Ectodermal cell (in vitro differentiated cells): ENCODE data around the gene FBXL7.

ENCODE experiments used
- H3K27ac ChIP-seq: 2 replicates; pipeline ENCODE4 v1.7.0; 2013; ENCODE audit warnings: mild to moderate bottlenecking, low read depth, low read length; ENCODE audit not compliant: insufficient read depth, poor library complexity, severe bottlenecking
- H3K27me3 ChIP-seq: 2 replicates; pipeline ENCODE4 v1.7.0; 2013; ENCODE audit warnings: mild to moderate bottlenecking, low read length; ENCODE audit not compliant: insufficient read depth, control insufficient read depth, poor library complexity, severe bottlenecking
- H3K36me3 ChIP-seq: one replicate; pipeline ENCODE4 v1.7.0; 2013; ENCODE audit warnings: low read length; ENCODE audit not compliant: control insufficient read depth, insufficient read depth
- H3K4me1 ChIP-seq: one replicate; pipeline ENCODE4 v1.7.0; 2013; ENCODE audit warnings: low read length; ENCODE audit not compliant: control insufficient read depth, insufficient read depth
- H3K4me3 ChIP-seq: 2 replicates; pipeline ENCODE4 v1.7.0; 2013; ENCODE audit warnings: low read depth, low read length, control low read depth; ENCODE audit not compliant: insufficient read depth
- H3K9me3 ChIP-seq: 2 replicates; pipeline ENCODE4 v1.7.0; 2013; ENCODE audit warnings: mild to moderate bottlenecking, low read length, moderate library complexity; ENCODE audit not compliant: control insufficient read depth
- WGBS, 2 experiments: methylation state at CpG; one replicate each; pipeline ENCODE4 v1.1.7; 2013; ENCODE audit warnings: missing lambda C conversion rate in 2 of 2; 5-methylcytosine and 5-hydroxymethylcytosine counted together

Gene FBXL7

GRCh38 chr5:15787681-15788080 lies 287.7 kb downstream of the FBXL7 start:
- Histone ChIP-seq H3K27ac (no peak overlapping the region), H3K4me1 (no peaks in the 10 kb centered on the region), H3K9me3 (no peaks in the 10 kb centered on the region), H3K4me3 (no peak overlapping the region), H3K27me3 (no peaks in the 10 kb centered on the region), H3K36me3 (no peaks in the 10 kb centered on the region)
- WGBS, 2 experiments: 92 to 95% methylated on average over 2 of the region's 2 CpGs

GRCh38 chr5:15789642-15790041 lies 289.7 kb downstream of the FBXL7 start:
- no peaks in the 10 kb centered on the region for H3K36me3 ChIP-seq
- H3K4me1 ChIP-seq: no peaks in the 10 kb centered on the region
- no peak overlapping the region for H3K27ac ChIP-seq
- 84 to 90% methylated on average over 4 of the region's 4 CpGs for WGBS, 2 experiments
- no peaks in the 10 kb centered on the region for H3K27me3 ChIP-seq
- H3K9me3 ChIP-seq: no peaks in the 10 kb centered on the region
- H3K4me3 ChIP-seq: no peak overlapping the region

GRCh38 chr5:15790446-15791018 lies 290.6 kb downstream of the FBXL7 start:
- Histone ChIP-seq H3K4me3 (no peak overlapping the region), H3K27ac (no peak overlapping the region), H3K4me1 (peaks cover 3% of the 10 kb centered on the region), H3K27me3 (no peaks in the 10 kb centered on the region), H3K36me3 (no peaks in the 10 kb centered on the region), H3K9me3 (no peaks in the 10 kb centered on the region)
- WGBS, 2 experiments: 91 to 97% methylated on average over 3 to 4 of the region's 4 CpGs

GRCh38 chr5:15791274-15791673 lies 291.3 kb downstream of the FBXL7 start:
- Histone ChIP-seq H3K4me3 (no peak overlapping the region), H3K9me3 (no peaks in the 10 kb centered on the region), H3K27me3 (no peaks in the 10 kb centered on the region), H3K27ac (no peak overlapping the region), H3K4me1 (peaks cover 3% of the 10 kb centered on the region), H3K36me3 (no peaks in the 10 kb centered on the region)
- WGBS, 2 experiments: 84 to 96% methylated on average over 3 of the region's 3 CpGs

- Histone ChIP-seq H3K27me3 (no peaks in the 10 kb centered on the region), H3K36me3 (no peaks in the 10 kb centered on the region), H3K4me3 (no peak overlapping the region), H3K9me3 (no peaks in the 10 kb centered on the region), H3K27ac (no peak overlapping the region), H3K4me1 (peaks cover 3% of the 10 kb centered on the region)
- 88 to 95% methylated on average over 3 of the region's 3 CpGs for WGBS, 2 experiments
Observed at GRCh38 chr5:15791859-15792258, 291.9 kb downstream of the FBXL7 start.

GRCh38 chr5:15794052-15794985 lies 294.3 kb downstream of the FBXL7 start:
- Histone ChIP-seq H3K36me3 (no peaks in the 10 kb centered on the region), H3K27me3 (no peaks in the 10 kb centered on the region), H3K4me1 (peaks cover 3% of the 10 kb centered on the region), H3K27ac (no peak overlapping the region), H3K9me3 (no peaks in the 10 kb centered on the region), H3K4me3 (no peak overlapping the region)
- WGBS, 2 experiments: 75 to 88% methylated on average over 4 to 6 of the region's 6 CpGs

- WGBS, 2 experiments: 92 to 100% methylated on average over 1 of the region's 2 CpGs
- H3K9me3 ChIP-seq: no peaks in the 10 kb centered on the region
- peaks cover 3% of the 10 kb centered on the region for H3K4me1 ChIP-seq
- H3K27ac ChIP-seq: no peak overlapping the region
- H3K4me3 ChIP-seq: no peak overlapping the region
- H3K27me3 ChIP-seq: no peaks in the 10 kb centered on the region
- no peaks in the 10 kb centered on the region for H3K36me3 ChIP-seq
Observed at GRCh38 chr5:15796096-15796495, 296.1 kb downstream of the FBXL7 start.

GRCh38 chr5:15796557-15796956 lies 296.6 kb downstream of the FBXL7 start:
- 56 to 60% methylated on average over 6 of the region's 6 CpGs for WGBS, 2 experiments
- no peak overlapping the region for H3K27ac ChIP-seq
- H3K4me3 ChIP-seq: no peak overlapping the region
- no peaks in the 10 kb centered on the region for H3K36me3 ChIP-seq
- H3K27me3 ChIP-seq: no peaks in the 10 kb centered on the region
- H3K4me1 ChIP-seq: peaks cover 3% of the 10 kb centered on the region
- H3K9me3 ChIP-seq: no peaks in the 10 kb centered on the region

GRCh38 chr5:15797116-15797515 lies 297.1 kb downstream of the FBXL7 start:
- 90 to 94% methylated on average over 1 of the region's 1 CpG for WGBS, 2 experiments
- no peak overlapping the region for H3K4me3 ChIP-seq

GRCh38 chr5:15798006-15798405 lies 298.0 kb downstream of the FBXL7 start:
- 96 to 99% methylated on average over 3 of the region's 3 CpGs for WGBS, 2 experiments
- H3K36me3 ChIP-seq: no peaks in the 10 kb centered on the region
- no peaks in the 10 kb centered on the region for H3K27me3 ChIP-seq
- H3K9me3 ChIP-seq: no peaks in the 10 kb centered on the region
- H3K4me1 ChIP-seq: peaks cover 3% of the 10 kb centered on the region
- no peak overlapping the region for H3K4me3 ChIP-seq
- no peak overlapping the region for H3K27ac ChIP-seq

More at GRCh38 chr5:15797116-15797515, 297.1 kb downstream of the FBXL7 start:
- peaks cover 3% of the 10 kb centered on the region for H3K4me1 ChIP-seq
- H3K9me3 ChIP-seq: no peaks in the 10 kb centered on the region
- no peaks in the 10 kb centered on the region for H3K36me3 ChIP-seq
- H3K27me3 ChIP-seq: no peaks in the 10 kb centered on the region
- no peak overlapping the region for H3K27ac ChIP-seq
